NCI-H1105 treated with DMSO at 0.1 percent for 48 hours (cell line): ENCODE measurements around the gene SARS2.
A peak's percentile ranks its signal among the peaks of the same experiment; 100 is the strongest.
"Not testable (repeated sequence)": the region's sequence is repeated elsewhere in the genome, so short reads cannot be mapped to it uniquely, and the experiment has no call there.

Source experiments
- DNase-seq: peaks from one replicate; lab custom pipeline; 2025; lab: John Stamatoyannopoulos, UW

The SARS2 gene, protein sequence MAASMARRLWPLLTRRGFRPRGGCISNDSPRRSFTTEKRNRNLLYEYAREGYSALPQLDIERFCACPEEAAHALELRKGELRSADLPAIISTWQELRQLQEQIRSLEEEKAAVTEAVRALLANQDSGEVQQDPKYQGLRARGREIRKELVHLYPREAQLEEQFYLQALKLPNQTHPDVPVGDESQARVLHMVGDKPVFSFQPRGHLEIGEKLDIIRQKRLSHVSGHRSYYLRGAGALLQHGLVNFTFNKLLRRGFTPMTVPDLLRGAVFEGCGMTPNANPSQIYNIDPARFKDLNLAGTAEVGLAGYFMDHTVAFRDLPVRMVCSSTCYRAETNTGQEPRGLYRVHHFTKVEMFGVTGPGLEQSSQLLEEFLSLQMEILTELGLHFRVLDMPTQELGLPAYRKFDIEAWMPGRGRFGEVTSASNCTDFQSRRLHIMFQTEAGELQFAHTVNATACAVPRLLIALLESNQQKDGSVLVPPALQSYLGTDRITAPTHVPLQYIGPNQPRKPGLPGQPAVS

DNA sequence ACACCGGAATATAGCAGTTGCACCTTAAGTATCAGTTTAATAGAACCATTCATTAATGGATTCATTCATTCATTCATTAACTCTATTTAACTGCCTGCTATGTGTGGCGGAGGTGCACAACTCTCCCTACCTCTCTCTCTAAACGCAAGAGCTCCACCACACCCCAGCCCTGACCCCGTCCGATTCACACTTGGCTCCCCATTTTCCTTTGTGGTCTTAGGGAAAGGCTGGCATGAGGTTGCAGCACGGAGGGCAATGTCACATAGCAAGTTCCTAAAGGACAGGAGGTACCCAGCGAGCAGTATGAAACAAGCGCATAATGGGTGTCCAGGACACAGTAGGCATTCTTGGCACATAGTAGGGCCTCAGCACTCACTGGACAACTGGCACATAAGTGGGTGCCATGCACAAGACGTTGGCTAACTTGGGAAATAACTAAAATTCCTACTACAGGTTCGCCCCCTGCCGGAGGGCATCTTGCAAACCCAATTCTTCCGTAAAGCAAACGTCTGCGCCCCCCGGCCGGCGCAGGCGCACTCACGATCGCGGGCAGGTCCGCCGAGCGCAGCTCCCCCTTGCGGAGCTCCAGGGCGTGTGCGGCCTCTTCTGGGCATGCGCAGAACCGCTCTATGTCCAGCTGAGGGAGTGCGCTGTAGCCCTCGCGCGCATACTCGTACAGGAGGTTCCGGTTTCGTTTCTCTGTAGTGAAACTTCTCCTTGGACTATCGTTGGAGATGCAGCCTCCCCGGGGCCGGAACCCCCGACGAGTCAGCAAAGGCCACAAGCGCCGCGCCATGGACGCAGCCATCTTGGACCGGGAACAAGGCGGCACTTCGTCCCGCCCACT, at the start of gene SARS2:
SARS2 (minus strand) TSS at position 835 of the 847 bp plus-strand sequence; CDS start at position 808, 27 bp downstream.
- peak; percentile 95 for DNase-seq

- DNase-seq: no peak
These were observed 49.2 kb upstream of the SARS2 start for GRCh38 chr19:38979812-38980211.

- no peak for DNase-seq
These were observed 47.7 kb upstream of the SARS2 start for GRCh38 chr19:38978326-38978689.

GRCh38 chr19:38977445-38978325, 47.1 kb upstream of the SARS2 start:
- DNase-seq: no peak

- DNase-seq: no peak
These were observed 45.3 kb upstream of the SARS2 start for GRCh38 chr19:38975861-38976271.

DNA sequence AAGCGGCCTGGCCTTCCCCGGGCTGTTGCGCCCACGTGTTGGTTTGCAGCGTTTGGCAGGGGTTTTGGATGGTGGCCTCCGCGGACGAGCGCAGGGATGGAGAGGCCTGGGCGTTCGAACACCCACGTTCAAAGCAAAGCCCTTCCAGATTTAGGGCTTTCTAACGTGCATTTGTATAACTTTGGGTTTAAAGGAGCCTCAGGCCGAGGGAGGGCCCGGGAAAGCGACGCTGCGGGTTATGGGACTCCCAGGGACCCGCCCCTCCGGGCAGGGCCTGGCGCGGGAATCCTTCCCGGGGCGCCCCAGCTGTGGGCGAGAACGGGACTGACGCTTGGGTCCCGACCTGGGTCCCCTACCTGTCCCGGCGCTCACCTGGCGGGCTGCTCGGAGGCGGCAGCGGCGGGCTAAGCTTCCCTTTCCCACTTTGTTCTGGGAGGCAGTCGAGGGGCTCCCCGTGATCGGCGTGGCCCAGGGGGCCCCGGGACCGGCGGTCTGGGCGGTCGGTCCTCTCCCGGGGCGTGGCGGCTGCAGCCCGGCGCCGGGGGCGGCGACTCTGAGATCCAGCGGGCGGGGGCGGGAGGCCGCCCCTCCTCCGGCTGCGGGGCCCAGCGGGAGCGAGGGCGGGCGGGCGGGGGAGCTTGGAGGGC, 44.8 kb upstream of the SARS2 start, which contains the start of gene FBXO17:
FBXO17 (minus strand) TSS at position 529 of the 647 bp plus-strand sequence. CDS start 25,423 bp downstream, outside the sequence.
- no peak for DNase-seq

DNA sequence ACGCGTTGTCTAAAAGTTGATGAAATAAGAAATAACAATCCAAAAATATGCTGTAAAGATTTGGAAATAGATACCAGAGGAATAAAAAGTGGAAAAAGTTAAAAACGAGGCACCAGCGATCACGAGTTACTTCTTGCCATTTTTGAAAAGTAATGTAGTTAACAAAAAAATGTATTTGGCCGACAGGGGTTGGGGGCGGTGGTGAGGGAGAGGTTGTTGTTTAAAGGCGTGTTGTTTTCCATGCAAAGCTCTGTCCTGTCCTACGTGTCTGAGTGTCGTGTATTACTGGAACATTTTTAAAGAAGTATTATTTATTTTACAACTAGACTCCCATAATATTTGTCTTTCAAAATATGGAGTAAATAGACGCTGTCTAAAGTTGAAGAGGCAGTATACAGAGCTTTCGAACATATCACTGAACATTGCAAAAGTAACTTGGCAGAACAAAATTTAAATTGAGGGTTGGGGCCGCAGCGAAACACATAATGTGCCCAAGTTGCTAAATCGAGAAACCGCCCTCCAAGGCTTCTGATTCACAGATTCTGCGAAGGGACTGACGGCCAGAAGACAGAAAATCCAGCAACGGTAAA, 44.2 kb upstream of the SARS2 start:
- no peak for DNase-seq

GRCh38 chr19:38971672-38972071, 41.1 kb upstream of the SARS2 start:
- no peak for DNase-seq

- DNase-seq: no peak
These were observed 40.3 kb upstream of the SARS2 start for GRCh38 chr19:38970664-38971532.

DNA sequence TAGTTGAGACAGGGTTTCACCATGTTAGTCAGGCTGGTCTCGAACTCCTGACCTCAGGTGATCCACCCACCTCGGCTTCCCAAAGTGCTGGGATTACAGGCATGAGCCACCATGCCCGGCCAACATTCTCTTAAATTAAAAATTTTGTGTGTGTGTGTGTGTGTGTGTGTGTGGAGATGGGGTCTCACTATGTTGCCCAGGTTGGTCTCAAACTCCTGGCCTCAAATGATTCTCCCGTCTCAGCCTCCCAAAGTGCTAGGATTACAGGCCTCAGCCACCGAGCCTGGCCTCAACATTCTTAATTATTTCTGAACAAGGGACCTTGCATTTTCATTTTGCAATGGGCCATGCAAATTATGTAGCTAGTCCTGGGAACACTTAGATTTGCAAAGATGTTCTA, 35.6 kb upstream of the SARS2 start:
- DNase-seq: not testable (repeated sequence)

DNA sequence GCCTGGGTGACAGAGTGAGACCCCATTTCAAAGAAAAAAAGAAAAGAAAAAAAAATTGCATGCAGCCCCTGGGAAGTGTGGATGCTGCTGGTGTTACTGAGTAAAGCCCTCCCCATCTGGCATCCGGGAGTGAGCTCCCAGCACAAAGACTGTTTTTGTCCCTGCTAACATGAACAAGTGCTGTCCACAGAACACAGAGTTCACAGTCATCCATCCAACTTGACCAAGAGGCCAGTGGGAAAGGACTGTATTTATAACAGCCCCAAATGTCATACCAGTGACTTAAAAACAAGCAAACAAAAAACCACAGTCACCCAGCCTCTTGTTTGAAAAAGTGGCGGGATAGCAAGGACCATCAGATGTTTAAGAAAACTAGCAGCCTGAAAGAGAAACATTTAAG, 34.2 kb upstream of the SARS2 start:
- no peak for DNase-seq

- no peak for DNase-seq
These were observed 29.1 kb upstream of the SARS2 start for GRCh38 chr19:38959618-38960017.

GRCh38 chr19:38958301-38958700, 27.7 kb upstream of the SARS2 start:
- no peak for DNase-seq

GRCh38 chr19:38956264-38956663, 25.7 kb upstream of the SARS2 start:
- DNase-seq: no peak

DNA sequence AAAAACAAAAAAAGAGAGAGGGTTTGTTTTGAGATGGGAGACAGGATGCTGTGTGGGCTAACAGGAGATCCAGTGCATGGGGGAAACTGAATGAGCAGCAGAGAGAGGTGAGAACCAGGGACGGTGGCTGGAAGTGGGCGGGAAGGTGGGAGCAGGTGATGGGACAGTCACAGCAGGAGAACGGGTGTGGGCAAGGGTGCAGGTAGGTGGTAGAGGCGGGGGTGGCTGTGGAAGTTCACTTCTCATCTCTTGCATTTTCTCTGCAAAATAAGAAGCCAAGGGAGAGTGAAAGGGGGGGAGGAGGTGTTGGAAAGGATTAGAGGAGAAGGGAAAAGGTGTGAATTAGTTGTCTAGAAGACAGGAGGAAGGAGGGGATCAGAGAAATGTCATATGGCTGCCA, 23.1 kb upstream of the SARS2 start:
- DNase-seq: no peak

- DNase-seq: peak; percentile 58
These were observed 22.0 kb upstream of the SARS2 start for GRCh38 chr19:38952395-38953165.

DNA sequence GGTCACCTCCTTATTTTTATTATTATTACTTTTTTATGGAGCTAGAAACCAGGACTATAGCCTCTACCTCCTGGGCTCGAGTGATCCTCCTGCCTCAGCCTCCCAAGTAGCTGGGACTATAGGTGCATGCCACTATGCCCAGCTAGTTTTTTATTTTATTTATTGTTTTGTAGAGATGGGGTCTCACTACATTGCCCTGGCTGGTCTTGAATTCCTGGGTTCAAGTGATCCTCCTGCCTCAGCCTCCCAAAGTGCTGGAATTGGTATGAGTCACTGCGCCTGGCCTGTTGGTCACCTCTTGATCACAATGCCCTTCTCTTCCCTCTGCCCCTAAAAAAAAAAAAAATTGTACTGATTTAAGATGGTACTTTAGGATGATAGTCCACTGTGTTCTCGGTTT, 20.6 kb upstream of the SARS2 start:
- DNase-seq: no peak

- DNase-seq: no peak
These were observed 19.2 kb upstream of the SARS2 start for GRCh38 chr19:38949580-38950367.
